SU-DHL-6 (cell line): Measurements from ENCODE around the gene MEMO1.

ENCODE experiments used
- EZH2phosphoT487 ChIP-seq: fragments of 200-600 bp; sonication (generic), shearing (Covaris generic); conservative IDR thresholded peaks from 2 replicates; pipeline ENCODE4 v1.6.1; 2018; ENCODE audit warnings: mild to moderate bottlenecking, antibody characterized with exemption, low read length, moderate library complexity, mixed read lengths
- TF ChIP-seq, protein P1 (sequence below): fragments of 200-600 bp; sonication (generic); IDR thresholded peaks from one replicate; pipeline ENCODE4 v1.5.1; 2017; ENCODE audit warnings: antibody characterized with exemption, mild to moderate bottlenecking, low read length, moderate library complexity; ENCODE audit not compliant: insufficient read depth, poor library complexity, severe bottlenecking

DNA sequence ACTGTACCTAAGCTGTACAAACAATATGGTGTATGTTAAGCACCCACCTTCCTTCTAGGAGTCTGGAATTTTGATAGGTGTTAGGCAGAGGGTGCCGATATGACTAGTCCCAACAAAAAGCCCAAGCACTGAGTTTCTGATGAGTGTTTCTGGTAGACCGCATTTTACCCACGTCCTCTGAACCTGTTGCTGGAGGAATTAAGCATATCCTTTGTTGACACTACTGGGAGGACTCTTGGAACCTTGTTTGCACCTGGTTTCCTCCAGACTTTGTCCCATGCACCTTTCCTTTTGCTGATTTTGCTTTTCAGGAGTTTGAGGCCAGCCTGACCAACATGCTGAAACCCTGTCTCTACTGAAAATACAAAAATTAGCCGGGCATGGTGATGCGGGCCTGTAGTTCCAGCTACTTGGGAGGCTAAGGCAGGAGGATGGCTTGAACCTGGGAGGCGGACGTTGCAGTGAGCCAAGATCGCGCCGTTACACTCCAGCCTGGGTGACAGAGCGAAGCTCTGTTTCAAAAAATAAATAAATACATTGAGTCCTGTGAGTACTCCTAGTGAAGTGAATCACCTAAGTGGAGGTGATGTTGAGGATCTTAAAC is 41.1 kb upstream of the MEMO1 start:
- TF ChIP-seq, protein P1, sequence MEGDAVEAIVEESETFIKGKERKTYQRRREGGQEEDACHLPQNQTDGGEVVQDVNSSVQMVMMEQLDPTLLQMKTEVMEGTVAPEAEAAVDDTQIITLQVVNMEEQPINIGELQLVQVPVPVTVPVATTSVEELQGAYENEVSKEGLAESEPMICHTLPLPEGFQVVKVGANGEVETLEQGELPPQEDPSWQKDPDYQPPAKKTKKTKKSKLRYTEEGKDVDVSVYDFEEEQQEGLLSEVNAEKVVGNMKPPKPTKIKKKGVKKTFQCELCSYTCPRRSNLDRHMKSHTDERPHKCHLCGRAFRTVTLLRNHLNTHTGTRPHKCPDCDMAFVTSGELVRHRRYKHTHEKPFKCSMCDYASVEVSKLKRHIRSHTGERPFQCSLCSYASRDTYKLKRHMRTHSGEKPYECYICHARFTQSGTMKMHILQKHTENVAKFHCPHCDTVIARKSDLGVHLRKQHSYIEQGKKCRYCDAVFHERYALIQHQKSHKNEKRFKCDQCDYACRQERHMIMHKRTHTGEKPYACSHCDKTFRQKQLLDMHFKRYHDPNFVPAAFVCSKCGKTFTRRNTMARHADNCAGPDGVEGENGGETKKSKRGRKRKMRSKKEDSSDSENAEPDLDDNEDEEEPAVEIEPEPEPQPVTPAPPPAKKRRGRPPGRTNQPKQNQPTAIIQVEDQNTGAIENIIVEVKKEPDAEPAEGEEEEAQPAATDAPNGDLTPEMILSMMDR = no peak
- no peak for TF ChIP-seq EZH2phosphoT487
